SK-MEL-5 (cell line): Measurements from ENCODE around the gene CDH5. TPM values are rescaled to one million over a fixed set of nuclear protein-coding genes. Genes with fewer than 3 reads are reported as not detected.

Experiments used
- DNase-seq: peaks from one replicate; pipeline ENCODE4 v3.0.0-alpha.2; 2016; ENCODE audit warnings: low read depth, low spot score
- in situ Hi-C: cut with HindIII; loops from 2 replicates; pipeline ENCODE4 v1.10.0; 2016; ENCODE audit warnings: low sequenced_read_pairs, high pct_unique_total_duplicates, low pct_unique_long_range_greater_than_20kb
- total RNA-seq: library from RNA; depleted of rRNA; stranded (reverse); fragments of >200 nt; shearing (Covaris generic); gene quantifications from 2 replicates; pipeline ENCODE4 v1.2.3, GENCODE V29; 2014

CDH5 gene
- total RNA-seq, 1 experiment from 2014 or later = not detected

GRCh38 chr16:66400503-66401380, 34.3 kb downstream of the CDH5 start:
- no peak for DNase-seq
- in situ Hi-C loops = no loop called here

GRCh38 chr16:66401610-66402009, 35.1 kb downstream of the CDH5 start:
- in situ Hi-C loops = no loop called here
- no peak for DNase-seq

- DNase-seq = no peak
- in situ Hi-C loops = no loop called here
Observed at GRCh38 chr16:66402166-66402565, 35.7 kb downstream of the CDH5 start.

- no peak for DNase-seq
Observed at GRCh38 chr16:66402591-66403230, 36.2 kb downstream of the CDH5 start.

GRCh38 chr16:66403531-66404145, 37.1 kb downstream of the CDH5 start:
- in situ Hi-C loops = no loop called here
- DNase-seq = no peak

More at GRCh38 chr16:66402591-66403230, 36.2 kb downstream of the CDH5 start:
- in situ Hi-C loops = no loop called here

- no peak for DNase-seq
- in situ Hi-C loops = no loop called here
Observed at GRCh38 chr16:66405057-66405783, 38.7 kb downstream of the CDH5 start.

- in situ Hi-C loops = no loop called here
- peak; percentile 75 for DNase-seq
Observed at GRCh38 chr16:66406534-66407221, 40.2 kb downstream of the CDH5 start.

GRCh38 chr16:66408163-66409048, 41.9 kb downstream of the CDH5 start:
- in situ Hi-C loops = no loop called here

GRCh38 chr16:66409156-66409555, 42.7 kb downstream of the CDH5 start:
- in situ Hi-C loops = no loop called here
- no peak for DNase-seq

More at GRCh38 chr16:66408163-66409048, 41.9 kb downstream of the CDH5 start:
- peak; percentile 82 for DNase-seq

GRCh38 chr16:66412182-66412581, 45.7 kb downstream of the CDH5 start:
- in situ Hi-C loops = no loop called here
- DNase-seq = no peak

- in situ Hi-C loops = no loop called here
Observed at GRCh38 chr16:66414891-66415290, 48.4 kb downstream of the CDH5 start.

GRCh38 chr16:66416136-66416535, 49.6 kb downstream of the CDH5 start:
- peak; percentile 27 for DNase-seq
- in situ Hi-C loops = no loop called here

More at GRCh38 chr16:66414891-66415290, 48.4 kb downstream of the CDH5 start:
- no peak for DNase-seq

- DNase-seq = no peak
Observed at GRCh38 chr16:66416939-66417700, 50.6 kb downstream of the CDH5 start.

GRCh38 chr16:66418165-66418962, 51.9 kb downstream of the CDH5 start:
- in situ Hi-C loops = no loop called here
- DNase-seq = no peak

More at GRCh38 chr16:66416939-66417700, 50.6 kb downstream of the CDH5 start:
- in situ Hi-C loops = no loop called here

- in situ Hi-C loops = no loop called here
- peak; percentile 27 for DNase-seq
Observed at GRCh38 chr16:66419527-66419926, 53.0 kb downstream of the CDH5 start.
